Hematopoietic multipotent progenitor cell treated with erythropoietin and hydrocortisone succinate and interleukin-3 and kit ligand, for 8 days (in vitro differentiated cells): ENCODE data around the gene HIPK3.
A peak's percentile ranks its signal among the peaks of the same experiment; 100 is the strongest.
"Not testable (repeated sequence)": the region's sequence is repeated elsewhere in the genome, so short reads cannot be mapped to it uniquely, and the experiment has no call there.

ENCODE experiments used
- DNase-seq: peaks from one replicate; pipeline ENCODE4 v3.0.0-alpha.2; 2015

HIPK3 gene

DNA sequence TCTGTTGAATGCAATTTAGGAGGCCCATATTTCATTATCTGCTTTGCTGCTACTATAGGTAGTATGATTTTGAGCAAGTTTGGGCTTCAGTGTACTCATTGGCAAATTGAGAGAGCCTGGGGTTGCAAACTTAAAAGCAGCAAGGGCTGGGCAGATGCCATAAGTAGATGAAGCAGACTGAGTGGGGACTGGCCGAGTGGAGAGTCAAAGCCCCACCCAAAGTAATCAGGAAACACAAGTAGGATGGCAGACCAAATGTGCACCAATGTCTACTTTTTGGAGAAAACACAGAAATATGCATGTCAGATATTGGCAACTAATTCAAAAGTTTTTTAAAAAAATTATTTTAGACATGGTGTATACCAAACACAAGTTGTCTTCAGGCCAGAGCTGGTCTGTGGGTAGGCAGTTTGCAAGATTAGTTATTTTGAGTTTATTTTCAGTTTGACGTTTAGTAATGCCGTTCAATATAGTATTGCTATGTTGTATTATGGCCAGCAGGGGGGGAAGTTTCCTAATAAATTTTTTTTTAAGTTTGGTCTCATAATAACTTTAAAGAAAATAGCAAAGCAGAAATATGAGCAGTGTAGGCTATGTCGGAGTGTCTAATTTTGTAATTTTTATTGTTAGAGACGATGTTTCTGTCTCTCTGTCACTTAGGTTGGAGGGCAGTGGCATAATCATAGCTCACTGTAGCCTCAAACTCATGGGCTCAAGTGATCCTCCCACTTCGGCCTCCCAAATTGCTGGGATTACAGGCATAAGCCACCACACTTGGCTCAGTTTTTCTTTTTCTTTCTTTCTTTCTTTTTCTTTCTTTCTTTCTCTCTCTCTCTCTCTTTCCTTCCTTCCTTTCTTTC, 105.1 kb downstream of the HIPK3 start:
- peak; percentile 68 for DNase-seq

- DNase-seq = no peak
Observed at GRCh38 chr11:33366918-33367317, 109.7 kb downstream of the HIPK3 start.

GRCh38 chr11:33368475-33368874, 111.3 kb downstream of the HIPK3 start:
- DNase-seq = not testable (repeated sequence)

- DNase-seq = no peak
Observed at GRCh38 chr11:33368931-33369330, 111.8 kb downstream of the HIPK3 start.

GRCh38 chr11:33373636-33374035, 116.5 kb downstream of the HIPK3 start:
- no peak for DNase-seq

GRCh38 chr11:33375236-33375635, 118.1 kb downstream of the HIPK3 start:
- no peak for DNase-seq

DNA sequence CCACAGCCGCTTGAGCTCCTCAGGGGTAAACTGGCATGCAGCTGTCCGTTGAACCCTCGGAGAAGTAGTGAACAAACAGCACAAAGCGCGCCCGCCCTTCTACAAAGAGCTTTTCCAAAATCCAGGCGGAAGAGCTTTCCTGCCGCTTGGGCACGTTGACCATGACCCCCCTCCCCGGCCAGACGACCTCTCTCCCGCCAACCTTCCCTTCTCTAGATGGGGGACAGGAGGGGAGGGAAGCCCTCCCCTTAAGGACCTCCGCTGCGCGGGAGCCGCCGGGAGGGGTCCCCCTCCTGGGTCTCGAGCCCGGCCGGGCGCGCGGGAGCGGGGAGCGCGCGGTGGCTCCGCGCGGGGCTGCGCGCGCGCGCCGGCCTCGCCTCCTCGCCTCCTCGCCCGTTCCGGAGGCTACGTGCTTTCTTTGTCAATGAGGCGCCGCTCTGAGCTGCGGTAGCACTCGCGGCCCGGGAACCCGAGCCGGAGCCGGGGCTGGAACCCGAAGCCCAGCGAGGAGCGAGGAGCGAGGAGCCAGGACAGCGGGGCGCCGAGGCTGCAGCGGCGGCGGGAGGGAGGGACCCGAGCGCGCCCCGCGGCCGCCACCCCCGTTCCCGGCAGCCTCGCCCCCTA, 118.6 kb downstream of the HIPK3 start, which contains the start of gene KIAA1549L:
TSS of gene KIAA1549L (plus strand) at position 421 of the 624 bp plus-strand sequence.
- DNase-seq = no peak

- DNase-seq = no peak
Observed at GRCh38 chr11:33376331-33377310, 119.4 kb downstream of the HIPK3 start.

- DNase-seq = no peak
Observed at GRCh38 chr11:33377412-33378370, 120.5 kb downstream of the HIPK3 start.

- DNase-seq = no peak
Observed at GRCh38 chr11:33379947-33380346, 122.8 kb downstream of the HIPK3 start.

DNA sequence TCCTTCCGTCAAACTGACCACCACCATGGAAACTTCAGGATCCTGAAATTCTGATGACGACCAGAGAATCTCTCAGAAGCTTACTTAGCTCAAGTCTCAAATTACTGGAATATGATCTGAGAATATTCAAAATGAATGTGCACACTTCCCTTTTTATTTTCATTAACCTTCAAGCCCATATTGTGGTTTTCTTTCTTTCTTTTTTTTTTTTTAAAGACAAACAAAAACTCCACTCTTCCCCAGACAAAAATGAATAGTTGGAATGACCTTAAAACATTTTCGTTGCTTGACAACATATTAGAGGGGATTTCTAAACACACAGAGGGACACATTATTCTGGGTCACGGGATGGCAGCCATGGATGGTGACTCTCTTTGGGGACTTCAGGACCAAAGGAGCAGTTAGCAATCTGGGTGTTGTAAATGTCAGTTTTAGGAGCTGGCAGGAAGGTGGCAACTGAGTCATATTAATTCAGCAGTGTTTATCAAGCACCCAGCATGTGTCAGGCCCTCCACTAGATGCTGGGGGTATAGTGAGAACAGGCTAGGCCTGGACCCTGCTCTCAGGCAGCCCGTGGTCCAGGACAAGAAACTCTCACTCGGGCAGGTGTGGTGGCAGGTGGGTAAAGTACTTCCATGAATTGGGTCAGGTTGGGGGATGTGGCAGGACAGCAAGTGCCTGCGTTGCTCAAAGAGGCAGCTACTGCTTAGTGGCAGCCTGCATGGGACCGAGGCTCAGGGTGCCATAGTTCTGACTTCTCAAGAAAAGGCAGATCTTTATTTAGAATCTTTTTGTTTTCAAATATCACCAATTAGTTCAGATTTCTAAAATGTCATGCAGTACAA, 126.1 kb downstream of the HIPK3 start:
- DNase-seq = no peak

GRCh38 chr11:33383920-33384209, 126.7 kb downstream of the HIPK3 start:
- DNase-seq = no peak

DNA sequence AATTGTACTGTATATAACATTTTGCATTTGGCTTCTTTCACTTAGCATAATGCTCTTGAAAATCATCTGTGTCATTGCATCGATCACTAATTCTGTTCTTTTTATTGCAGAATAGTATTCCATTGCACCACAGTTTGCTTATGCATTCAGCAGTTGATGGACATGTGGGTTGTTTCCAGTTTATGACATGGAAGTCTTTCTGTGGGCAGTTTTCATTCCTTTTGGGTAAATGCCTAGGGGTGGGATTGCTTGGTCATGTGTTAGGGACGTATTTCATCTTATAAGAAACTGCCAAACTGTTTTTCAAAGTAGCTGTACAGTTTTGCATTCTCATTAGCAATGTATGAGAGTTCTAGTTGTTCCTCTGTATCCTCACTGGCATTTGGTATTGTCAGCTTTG, 127.0 kb downstream of the HIPK3 start:
- DNase-seq = no peak

- DNase-seq = no peak
Observed at GRCh38 chr11:33387581-33387980, 130.4 kb downstream of the HIPK3 start.

DNA sequence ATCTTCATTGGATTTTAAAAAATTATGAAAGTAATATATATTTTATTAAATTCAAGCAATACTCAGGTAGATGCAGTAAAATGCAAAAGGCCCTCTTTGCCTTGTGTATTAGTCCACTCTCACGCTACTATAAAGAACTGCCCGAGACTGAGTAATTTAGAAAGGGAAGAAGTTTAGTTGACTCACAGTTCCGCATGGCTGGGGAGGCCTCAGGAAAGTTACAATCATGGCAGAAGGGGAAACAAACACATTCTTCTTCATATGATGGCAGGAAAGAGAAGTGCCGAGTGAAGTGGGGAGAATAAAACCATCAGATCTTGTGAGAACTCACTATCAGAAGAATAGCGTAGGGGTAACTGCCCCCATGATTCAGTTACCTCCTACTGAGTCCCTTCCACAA, 130.8 kb downstream of the HIPK3 start:
- no peak for DNase-seq

DNA sequence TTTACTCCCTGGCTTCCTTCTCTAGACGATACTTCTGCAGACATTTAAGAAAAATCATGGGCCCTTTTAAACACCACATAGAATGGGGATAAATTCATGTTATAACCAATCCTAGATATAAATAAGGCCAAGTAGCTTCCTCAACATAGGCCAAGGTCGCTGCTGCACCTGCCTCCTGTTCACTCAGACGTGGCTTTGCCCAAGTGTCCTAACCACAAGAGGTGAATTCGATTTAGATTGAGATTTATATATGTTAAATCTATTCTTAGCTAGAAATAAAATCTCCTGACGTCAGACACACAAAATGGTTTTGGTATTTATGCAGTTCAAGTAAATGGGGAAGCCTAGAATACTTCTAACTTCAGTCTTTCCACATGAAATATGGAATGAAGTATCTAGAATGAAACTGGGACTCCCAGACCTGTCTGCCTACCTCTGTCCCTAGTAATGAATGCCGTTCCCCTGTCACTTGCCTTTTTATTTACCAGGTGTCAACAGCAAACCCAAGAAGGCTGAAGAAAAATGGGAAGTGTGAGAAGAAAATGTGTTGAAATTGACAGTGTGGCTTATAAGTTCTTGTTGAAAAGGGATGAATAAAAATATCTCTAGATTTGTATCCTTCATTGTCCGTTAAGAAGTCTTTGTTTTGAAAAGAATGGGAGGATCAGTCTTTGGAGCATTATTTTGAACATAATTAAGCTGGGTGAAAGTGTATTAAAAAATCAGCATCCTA, 131.8 kb downstream of the HIPK3 start:
- DNase-seq = no peak

DNA sequence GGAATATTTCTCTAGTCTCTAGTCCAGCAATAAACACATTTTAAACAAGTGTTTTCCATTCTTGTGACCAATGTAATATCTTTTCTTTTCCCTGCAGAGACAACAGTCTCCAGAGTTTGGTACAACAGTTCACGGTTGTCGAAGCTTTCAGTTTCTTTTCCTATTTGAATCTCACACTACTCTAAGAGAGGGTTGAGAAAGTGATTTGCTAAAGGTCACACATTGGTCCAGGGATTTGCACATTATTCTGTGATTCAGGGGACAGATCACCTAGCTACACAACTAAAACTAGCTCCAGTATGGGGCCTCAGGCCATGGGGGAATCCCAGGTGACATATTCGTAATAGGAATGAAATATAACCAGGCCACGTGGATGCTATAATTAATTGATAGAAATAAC, 132.5 kb downstream of the HIPK3 start:
- no peak for DNase-seq

GRCh38 chr11:33390944-33391892, 134.0 kb downstream of the HIPK3 start:
- DNase-seq = no peak

DNA sequence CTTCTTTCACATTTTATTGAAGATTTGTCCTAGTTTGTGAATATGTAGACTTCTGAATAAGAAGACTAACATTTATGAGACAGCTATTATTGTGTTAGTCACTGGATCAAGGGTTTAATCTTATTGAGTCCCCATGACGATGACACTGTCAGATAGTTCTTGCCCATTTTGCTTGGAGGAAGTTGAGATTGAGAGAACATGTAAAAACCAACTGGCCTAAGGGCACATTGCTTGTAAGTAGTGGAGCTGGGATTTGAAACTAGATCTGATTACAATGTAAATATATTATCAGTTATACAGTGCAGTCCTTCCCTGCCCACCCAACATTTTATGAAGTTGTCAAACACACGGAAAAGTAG, 134.7 kb downstream of the HIPK3 start:
- no peak for DNase-seq
